22Rv1 (cell line): ENCODE measurements around the gene CYBRD1.

Source experiments
- CTCF ChIP-seq: fragments of 450-650 bp; IDR thresholded peaks from 2 replicates; pipeline ENCODE4 v1.5.1; 2017; ENCODE audit warnings: mild to moderate bottlenecking
- ZFX ChIP-seq: fragments of 450-650 bp; IDR thresholded peaks from 2 replicates; pipeline ENCODE4 v1.6.1; 2017; ENCODE audit warnings: antibody characterized with exemption, borderline replicate concordance

DNA sequence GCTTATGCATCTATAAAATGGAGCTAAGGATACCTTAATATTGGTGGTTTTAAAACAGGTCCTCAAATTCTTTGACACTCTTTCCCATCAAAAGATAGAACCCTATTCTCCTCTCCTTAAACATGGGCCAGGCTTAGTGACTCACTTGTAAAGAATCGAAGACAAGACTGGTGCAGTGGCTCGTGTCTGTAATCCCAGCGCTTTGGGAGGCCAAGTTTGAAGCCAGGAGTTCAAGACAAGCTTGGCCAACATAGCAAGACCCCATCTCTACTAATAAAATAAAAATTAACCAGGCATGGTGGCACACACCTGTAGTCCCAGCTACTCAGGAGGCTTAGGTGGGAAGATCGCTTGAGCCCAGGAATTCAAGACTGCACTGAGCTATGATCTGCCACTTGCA lies 44.5 kb downstream of the CYBRD1 start:
- no peak for TF ChIP-seq CTCF
- no peak for TF ChIP-seq ZFX
